Esophagus squamous epithelium (tissue), 5 donors: ENCODE measurements around the gene CAMK4. TPM values are rescaled to one million over a fixed set of nuclear protein-coding genes. Genes with fewer than 3 reads are reported as not detected.
A peak's percentile ranks its signal among the peaks of the same experiment; 100 is the strongest.

Experiments
- DNase-seq: peaks from one replicate; lab custom pipeline; 2025; lab: John Stamatoyannopoulos, UW
- H3K27ac ChIP-seq, 4 donors: fragments of 200-600 bp; sonication (generic); one replicate each; pipeline ENCODE4 v1.5.1; 2016 to 2019; ENCODE audit warnings: mild to moderate bottlenecking in 1 of 4
- H3K27me3 ChIP-seq, 4 donors: fragments of 200-600 bp; sonication (generic); 1 replicate in 3 of 4; 2 replicates in 1 of 4; pipeline versions ENCODE4 v1.5.1 to v1.6.0; 2017 to 2021; ENCODE audit warnings: antibody characterized with exemption in 1 of 4
- H3K36me3 ChIP-seq, 3 donors: fragments of 200-600 bp; sonication (generic); one replicate each; pipeline ENCODE4 v1.5.1; 2016 to 2019
- H3K4me1 ChIP-seq, 3 donors: fragments of 200-600 bp; sonication (generic); one replicate each; pipeline ENCODE4 v1.5.1; 2017 to 2019
- H3K4me3 ChIP-seq, 4 donors: fragments of 200-600 bp; sonication (generic); 1 replicate in 3 of 4; 2 replicates in 1 of 4; pipeline ENCODE4 v1.5.1; 2016 to 2019; ENCODE audit warnings: mild to moderate bottlenecking in 2 of 4, moderate library complexity in 1 of 4
- H3K9me3 ChIP-seq, 3 donors: fragments of 200-600 bp; sonication (generic); one replicate each; pipeline ENCODE4 v1.5.1; 2016 to 2019
- CTCF ChIP-seq, 6 experiments: fragments of 450-650 bp in 4 of 6; fragments of 200-600 bp in 2 of 6; sonication (generic) in 2 of 6; IDR thresholded peaks; one replicate each; pipeline ENCODE4 v1.5.1; 2016 to 2019; ENCODE audit warnings: antibody characterized with exemption in 6 of 6, mild to moderate bottlenecking in 4 of 6, moderate library complexity in 4 of 6
- POLR2A ChIP-seq, 4 donors: fragments of 450-650 bp; IDR thresholded peaks; one replicate each; pipeline ENCODE4 v1.6.1; 2017; ENCODE audit warnings: antibody characterized with exemption in 4 of 4, mild to moderate bottlenecking in 4 of 4, moderate library complexity in 3 of 4
- WGBS, 2 donors: methylation state at CpG; one replicate each; pipeline ENCODE4 v1.1.5; 2018; 5-methylcytosine and 5-hydroxymethylcytosine counted together
- intact Hi-C: fragments of 100-400 bp; cut with DNase I; formaldehyde crosslinking; loops from one replicate; pipeline ENCODE4 v1.15.0; 2022
- total RNA-seq, 4 donors: library from RNA; depleted of rRNA; stranded (reverse); fragments of >200 nt; gene quantifications; one replicate each; pipeline ENCODE4 v1.1.0, GENCODE V29; 2016
- donor health status: DM: yes; HTN: yes; CAD: no.

The CAMK4 gene
- total RNA-seq, 4 donors from 2014 or later = 1.5 to 3.2 (median 2.6) TPM

- WGBS, 2 donors = 8 to 10% methylated on average over 7 to 12 of the region's 34 CpGs
- Histone ChIP-seq H3K27ac (peak overlapping the region in 3 of 4 donors; percentile 1 to 51 (median 5)), H3K27me3 (peaks cover 0 to 32% (median 0%) of the 10 kb centered on the region in 4 donors)
These were observed 569 bp downstream of the CAMK4 start for GRCh38 chr5:111224561-111225345.

GRCh38 chr5:111225926-111226325 lies 1.7 kb downstream of the CAMK4 start:
- 73 to 79% methylated on average over 4 of the region's 4 CpGs for WGBS, 2 donors

More at GRCh38 chr5:111224561-111225345, 569 bp downstream of the CAMK4 start:
- Histone ChIP-seq H3K4me3 (peak overlapping the region; percentile 35 to 74 (median 54)), H3K36me3 (no peaks in the 10 kb centered on the region), H3K9me3 (no peaks in the 10 kb centered on the region), H3K4me1 (peaks cover 4 to 28% (median 5%) of the 10 kb centered on the region in 3 donors)
- TF ChIP-seq CTCF (IDR thresholded peaks at IDR 0.05) (no peak), POLR2A (IDR thresholded peaks at IDR 0.05) (no peak)
- DNase-seq = no peak
- intact Hi-C loops = no loop called here

GRCh38 chr5:111226556-111226955 lies 2.4 kb downstream of the CAMK4 start:
- no peak overlapping the region for H3K27ac ChIP-seq
- peaks cover 4 to 28% (median 5%) of the 10 kb centered on the region in 3 donors for H3K4me1 ChIP-seq
- intact Hi-C loops = no loop called here
- WGBS, 2 donors = 80 to 94% methylated on average over 6 of the region's 6 CpGs
- no peaks in the 10 kb centered on the region for H3K36me3 ChIP-seq
- peaks cover 0 to 32% (median 0%) of the 10 kb centered on the region in 4 donors for H3K27me3 ChIP-seq
- no peak for DNase-seq
- H3K4me3 ChIP-seq = peak overlapping the region in 1 of 4 donors; percentile 5
- TF ChIP-seq POLR2A (IDR thresholded peaks at IDR 0.05) (no peak), CTCF (IDR thresholded peaks at IDR 0.05) (no peak)
- H3K9me3 ChIP-seq = no peaks in the 10 kb centered on the region

More at GRCh38 chr5:111225926-111226325, 1.7 kb downstream of the CAMK4 start:
- peaks cover 0 to 32% (median 0%) of the 10 kb centered on the region in 4 donors for H3K27me3 ChIP-seq
- no peak overlapping the region for H3K4me3 ChIP-seq
- H3K9me3 ChIP-seq = no peaks in the 10 kb centered on the region
- TF ChIP-seq CTCF (IDR thresholded peaks at IDR 0.05) (no peak), POLR2A (IDR thresholded peaks at IDR 0.05) (peak in 1 of 4 donors; percentile 10)
- no peak for DNase-seq
- intact Hi-C loops = no loop called here
- no peaks in the 10 kb centered on the region for H3K36me3 ChIP-seq
- H3K27ac ChIP-seq = no peak overlapping the region
- H3K4me1 ChIP-seq = peaks cover 4 to 28% (median 5%) of the 10 kb centered on the region in 3 donors

GRCh38 chr5:111227226-111227782 lies 3.1 kb downstream of the CAMK4 start:
- no peaks in the 10 kb centered on the region for H3K9me3 ChIP-seq
- 73 to 82% methylated on average over 6 of the region's 6 CpGs for WGBS, 2 donors
- intact Hi-C loops = no loop called here
- H3K27me3 ChIP-seq = peaks cover 0 to 32% (median 0%) of the 10 kb centered on the region in 4 donors
- H3K36me3 ChIP-seq = no peaks in the 10 kb centered on the region
- no peak overlapping the region for H3K4me3 ChIP-seq
- peaks cover 4 to 28% (median 5%) of the 10 kb centered on the region in 3 donors for H3K4me1 ChIP-seq
- H3K27ac ChIP-seq = peak overlapping the region in 1 of 4 donors; percentile 17
- no peak for TF ChIP-seq CTCF (IDR thresholded peaks at IDR 0.05)
- TF ChIP-seq POLR2A (IDR thresholded peaks at IDR 0.05) = no peak
- DNase-seq = no peak

- no peak for DNase-seq
- Histone ChIP-seq H3K4me3 (no peak overlapping the region), H3K36me3 (no peaks in the 10 kb centered on the region), H3K4me1 (peaks cover 4 to 28% (median 5%) of the 10 kb centered on the region in 3 donors), H3K9me3 (no peaks in the 10 kb centered on the region), H3K27me3 (peaks cover 0 to 32% (median 0%) of the 10 kb centered on the region in 4 donors), H3K27ac (no peak overlapping the region)
- WGBS, 2 donors = 8 to 27% methylated on average over 4 of the region's 4 CpGs
- intact Hi-C loops = no loop called here
- TF ChIP-seq CTCF (IDR thresholded peaks at IDR 0.05) (no peak), POLR2A (IDR thresholded peaks at IDR 0.05) (no peak)
These were observed 3.6 kb downstream of the CAMK4 start for GRCh38 chr5:111227801-111228200.
